Neuronal stem cell (in vitro differentiated cells): ENCODE data around the gene LGI1.

Experiments
- DNase-seq: peaks from one replicate; pipeline ENCODE4 v3.0.0-alpha.2; 2013; ENCODE audit warnings: low spot score
- H2AFZ ChIP-seq: one replicate; pipeline ENCODE4 v1.6.1; 2013; ENCODE audit warnings: mild to moderate bottlenecking, low read length, inconsistent platforms
- H2AK5ac ChIP-seq: 2 replicates; pipeline ENCODE4 v1.6.1; 2013; ENCODE audit warnings: low read depth, mild to moderate bottlenecking, inconsistent platforms, low read length, moderate library complexity, mixed read lengths
- H2BK120ac ChIP-seq: 2 replicates; pipeline ENCODE4 v1.6.1; 2013; ENCODE audit warnings: low read depth, mild to moderate bottlenecking, inconsistent platforms, low read length, moderate library complexity, mixed read lengths
- H2BK12ac ChIP-seq: one replicate; pipeline ENCODE4 v1.6.1; 2013; ENCODE audit warnings: low read length, inconsistent platforms
- H2BK15ac ChIP-seq: 2 replicates; pipeline ENCODE4 v1.6.1; 2013; ENCODE audit warnings: mild to moderate bottlenecking, low read length, inconsistent platforms, mixed read lengths
- H2BK5ac ChIP-seq: one replicate; pipeline ENCODE4 v1.6.1; 2013; ENCODE audit warnings: inconsistent platforms, mild to moderate bottlenecking, low read length, moderate library complexity
- H3K14ac ChIP-seq: one replicate; pipeline ENCODE4 v1.6.1; 2013; ENCODE audit warnings: low read length, inconsistent platforms
- H3K18ac ChIP-seq: 2 replicates; pipeline ENCODE4 v1.6.1; 2013; ENCODE audit warnings: low read length, inconsistent platforms
- H3K23ac ChIP-seq: 2 replicates; pipeline ENCODE4 v1.6.1; 2013; ENCODE audit warnings: low read depth, mild to moderate bottlenecking, mixed read lengths, low read length, inconsistent platforms; ENCODE audit not compliant: poor library complexity
- H3K27ac ChIP-seq: replicated peaks from 3 replicates; pipeline ENCODE4 v1.5.1; 2013; ENCODE audit warnings: low read length, inconsistent platforms
- H3K27me3 ChIP-seq, 3 experiments: 2 replicates each; pipeline ENCODE4 v1.6.1; 2013; ENCODE audit warnings: low read length in 3 of 3, mild to moderate bottlenecking in 2 of 3, inconsistent platforms in 1 of 3, low read depth in 1 of 3, mixed read lengths in 1 of 3, moderate library complexity in 1 of 3; ENCODE audit not compliant: control insufficient read depth in 3 of 3, insufficient read depth in 3 of 3
- H3K36me3 ChIP-seq, 2 donors: replicated peaks in 1 of 2; 2 replicates each; pipeline ENCODE4 v1.6.1; 2013; ENCODE audit warnings: low read length in 2 of 2; ENCODE audit not compliant: control insufficient read depth in 2 of 2, insufficient read depth in 2 of 2
- H3K4ac ChIP-seq: 2 replicates; pipeline ENCODE4 v1.6.1; 2013; ENCODE audit warnings: inconsistent platforms, mild to moderate bottlenecking, low read length, moderate library complexity
- H3K4me1 ChIP-seq, 2 donors: 1 replicate in 1 of 2; 2 replicates in 1 of 2; pipeline ENCODE4 v1.6.1; 2013; ENCODE audit warnings: low read length in 2 of 2, low read depth in 1 of 2; ENCODE audit not compliant: control insufficient read depth in 2 of 2, insufficient read depth in 1 of 2
- H3K4me2 ChIP-seq: one replicate; pipeline ENCODE4 v1.6.1; 2013; ENCODE audit warnings: mild to moderate bottlenecking, low read length, inconsistent platforms; ENCODE audit not compliant: insufficient read depth, poor library complexity, severe bottlenecking
- H3K4me3 ChIP-seq, 2 donors: 2 replicates each; pipeline ENCODE4 v1.5.1; 2013; ENCODE audit warnings: low read length in 2 of 2, mild to moderate bottlenecking in 2 of 2, inconsistent platforms in 1 of 2, moderate library complexity in 1 of 2
- H3K79me1 ChIP-seq: one replicate; pipeline ENCODE4 v1.6.1; 2013; ENCODE audit warnings: low read depth, mild to moderate bottlenecking, inconsistent platforms, low read length, moderate library complexity
- H3K9ac ChIP-seq: one replicate; pipeline ENCODE4 v1.6.1; 2013; ENCODE audit warnings: mild to moderate bottlenecking, low read depth, low read length, inconsistent platforms; ENCODE audit not compliant: poor library complexity
- H3K9me3 ChIP-seq, 2 donors: replicated peaks in 1 of 2; 2 replicates each; pipeline versions ENCODE3 to v1.6.1; 2013; ENCODE audit warnings: low read length in 2 of 2, mild to moderate bottlenecking in 2 of 2, inconsistent platforms in 1 of 2, low read depth in 1 of 2, mixed read lengths in 1 of 2, moderate library complexity in 1 of 2; ENCODE audit not compliant: control insufficient read depth in 2 of 2, insufficient read depth in 1 of 2
- H4K8ac ChIP-seq: one replicate; pipeline ENCODE4 v1.6.1; 2013; ENCODE audit warnings: low read depth, mild to moderate bottlenecking, inconsistent platforms, low read length, moderate library complexity
- H4K91ac ChIP-seq: one replicate; pipeline ENCODE4 v1.6.1; 2013; ENCODE audit warnings: low read length, low read depth, mild to moderate bottlenecking, inconsistent platforms; ENCODE audit not compliant: poor library complexity
- WGBS, 2 donors: extraction: QIAGEN DNeasy Blood & Tissue Kit; methylation state at CpG; one replicate each; pipeline ENCODE4 v1.1.7; 2013; ENCODE audit warnings: missing lambda C conversion rate in 2 of 2, mixed read lengths in 1 of 2; ENCODE audit not compliant: insufficient read length in 2 of 2, insufficient replicate concordance in 1 of 2; ENCODE audit errors: extremely low coverage in 2 of 2; 5-methylcytosine and 5-hydroxymethylcytosine counted together

Gene LGI1

GRCh38 chr10:93784059-93784458 lies 26.3 kb downstream of the LGI1 start:
- no peak overlapping the region for H2BK120ac ChIP-seq
- H3K9ac ChIP-seq, result no peak overlapping the region
- no peak overlapping the region for H3K18ac ChIP-seq
- H2BK5ac ChIP-seq, result no peak overlapping the region
- H2BK12ac ChIP-seq, result no peak overlapping the region
- H2BK15ac ChIP-seq, result no peak overlapping the region
- H3K4me3 ChIP-seq, result no peak overlapping the region
- no peak for DNase-seq
- no peak overlapping the region for H3K14ac ChIP-seq
- H2AFZ ChIP-seq, result no peak overlapping the region
- H2AK5ac ChIP-seq, result no peak overlapping the region
- H3K4ac ChIP-seq, result no peak overlapping the region
- H3K4me2 ChIP-seq, result no peak overlapping the region
- H3K79me1 ChIP-seq, result no peaks in the 10 kb centered on the region
- H3K23ac ChIP-seq, result no peak overlapping the region
- H3K36me3 ChIP-seq, result no peaks in the 10 kb centered on the region
- H3K27me3 ChIP-seq, result no peaks in the 10 kb centered on the region
- no peak overlapping the region for H4K91ac ChIP-seq
- H4K8ac ChIP-seq, result no peak overlapping the region
- H3K9me3 ChIP-seq, result no peaks in the 10 kb centered on the region
- no CpG with 5 or more reads among the region's 2 CpGs for WGBS, 2 donors
- H3K27ac ChIP-seq, result no peak overlapping the region
- H3K4me1 ChIP-seq, result peaks cover 0 to 6% of the 10 kb centered on the region in 2 donors

GRCh38 chr10:93788413-93789208 lies 30.9 kb downstream of the LGI1 start:
- H3K4me1 ChIP-seq, result peaks cover 11 to 24% of the 10 kb centered on the region in 2 donors
- DNase-seq, result no peak
- H3K27me3 ChIP-seq, result no peaks in the 10 kb centered on the region
- no peak overlapping the region for H3K18ac ChIP-seq
- no peak overlapping the region for H3K9ac ChIP-seq
- no peak overlapping the region for H2BK5ac ChIP-seq
- no CpG with 5 or more reads among the region's 3 CpGs for WGBS, 2 donors
- H2BK15ac ChIP-seq, result no peak overlapping the region
- no peak overlapping the region for H4K8ac ChIP-seq
- H3K9me3 ChIP-seq, result no peaks in the 10 kb centered on the region
- no peak overlapping the region for H2BK120ac ChIP-seq
- no peak overlapping the region for H3K4me2 ChIP-seq
- H3K79me1 ChIP-seq, result no peaks in the 10 kb centered on the region
- no peak overlapping the region for H3K14ac ChIP-seq
- H2AFZ ChIP-seq, result no peak overlapping the region
- H3K23ac ChIP-seq, result no peak overlapping the region
- H3K27ac ChIP-seq, result no peak overlapping the region
- H4K91ac ChIP-seq, result no peak overlapping the region
- H3K4me3 ChIP-seq, result no peak overlapping the region
- no peak overlapping the region for H3K4ac ChIP-seq
- H2AK5ac ChIP-seq, result no peak overlapping the region
- no peaks in the 10 kb centered on the region for H3K36me3 ChIP-seq
- H2BK12ac ChIP-seq, result no peak overlapping the region

GRCh38 chr10:93790439-93790838 lies 32.7 kb downstream of the LGI1 start:
- Histone ChIP-seq H3K79me1 (no peaks in the 10 kb centered on the region), H2BK12ac (no peak overlapping the region), H3K18ac (no peak overlapping the region), H2BK5ac (no peak overlapping the region), H2BK15ac (no peak overlapping the region), H2AFZ (peak overlapping the region; percentile 91), H3K9ac (no peak overlapping the region), H4K91ac (no peak overlapping the region), H3K4me1 (peaks cover 11 to 24% of the 10 kb centered on the region in 2 donors), H3K36me3 (no peaks in the 10 kb centered on the region), H4K8ac (no peak overlapping the region), H3K27me3 (no peaks in the 10 kb centered on the region), H3K4ac (no peak overlapping the region), H3K9me3 (peaks cover 0 to 9% of the 10 kb centered on the region in 2 donors), H3K27ac (peak overlapping the region; percentile 78), H3K4me3 (peak overlapping the region in 1 of 2 donors; percentile 1), H2BK120ac (no peak overlapping the region), H3K14ac (no peak overlapping the region), H2AK5ac (no peak overlapping the region), H3K23ac (no peak overlapping the region), H3K4me2 (no peak overlapping the region)
- no CpG with 5 or more reads among the region's 3 CpGs for WGBS, 2 donors
- DNase-seq, result peak; percentile 86

GRCh38 chr10:93796167-93796566 lies 38.4 kb downstream of the LGI1 start:
- no peak overlapping the region for H2AFZ ChIP-seq
- no peak overlapping the region for H2BK12ac ChIP-seq
- no peak overlapping the region for H2AK5ac ChIP-seq
- H2BK15ac ChIP-seq, result no peak overlapping the region
- H3K9me3 ChIP-seq, result peaks cover 0 to 11% of the 10 kb centered on the region in 2 donors
- H3K23ac ChIP-seq, result no peak overlapping the region
- no peak overlapping the region for H4K91ac ChIP-seq
- no peak overlapping the region for H3K4me3 ChIP-seq
- no peak overlapping the region for H4K8ac ChIP-seq
- no peak for DNase-seq
- no peak overlapping the region for H3K27ac ChIP-seq
- WGBS, 2 donors, result no CpG with 5 or more reads among the region's 2 CpGs
- no peak overlapping the region for H3K14ac ChIP-seq
- no peaks in the 10 kb centered on the region for H3K27me3 ChIP-seq
- no peak overlapping the region for H3K9ac ChIP-seq
- H3K4me2 ChIP-seq, result no peak overlapping the region
- no peak overlapping the region for H2BK5ac ChIP-seq
- no peak overlapping the region for H2BK120ac ChIP-seq
- peaks cover 4 to 12% of the 10 kb centered on the region in 2 donors for H3K4me1 ChIP-seq
- no peaks in the 10 kb centered on the region for H3K79me1 ChIP-seq
- no peak overlapping the region for H3K4ac ChIP-seq
- H3K18ac ChIP-seq, result no peak overlapping the region
- no peaks in the 10 kb centered on the region for H3K36me3 ChIP-seq
